Measurements from ENCODE around the gene RAET1E. TPM values are rescaled to one million over a fixed set of nuclear protein-coding genes. Genes with fewer than 3 reads are reported as not detected.
"Not testable (repeated sequence)": the region's sequence is repeated elsewhere in the genome, so short reads cannot be mapped to it uniquely, and the experiment has no call there.

The RAET1E gene
- total and polyA plus RNA-seq, 2 experiments from 2014 or later, result not detected

DNA sequence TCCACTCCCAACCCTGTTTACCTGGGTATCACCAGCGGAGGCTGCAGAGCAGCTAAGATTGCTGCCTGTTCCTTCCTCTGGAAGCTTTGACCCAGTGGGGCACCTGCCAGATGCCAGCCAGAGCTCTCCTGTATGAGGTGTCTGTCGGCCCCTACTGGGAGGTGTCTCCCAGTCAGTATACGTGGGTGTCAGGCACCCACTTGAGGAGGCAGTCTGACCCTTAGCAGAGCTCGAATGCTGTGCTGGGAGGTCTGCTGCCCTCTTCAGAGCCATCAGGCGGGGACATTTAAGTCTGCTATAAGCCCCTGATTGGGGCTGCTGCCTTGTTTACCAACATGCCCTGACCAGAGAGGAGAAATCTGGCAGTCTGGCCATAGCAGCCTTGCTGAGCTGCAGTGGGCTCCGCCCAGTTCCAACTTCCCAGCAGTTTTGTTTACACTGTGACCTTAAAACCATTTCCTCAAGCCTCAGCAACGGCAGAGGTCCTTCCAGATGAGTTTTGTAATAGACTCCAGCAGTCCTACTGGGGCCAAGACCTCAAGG lies 2.8 kb downstream of the RAET1E start (continued):
- TF ChIP-seq ZNF462 (CRISPR knock-in tag; IDR thresholded peaks at IDR 0.05) (no peak), EZH2 (IDR thresholded peaks at IDR 0.05; ENCODE audit: low read depth, unreplicated experiment) (no peak)

- H3K79me2 ChIP-seq (replicated peaks; ENCODE audit: insufficient read depth); H3K4me3 ChIP-seq; H3F3A ChIP-seq (replicated peaks; ENCODE audit: low read depth); H3K4me1 ChIP-seq (ENCODE audit: insufficient read depth); H3K4me2 ChIP-seq; H3K27me3 ChIP-seq (ENCODE audit: insufficient read depth); H3K27ac ChIP-seq (ENCODE audit: low read depth); DNase-seq (ENCODE audit: low spot score); H3K36me3 ChIP-seq (ENCODE audit: insufficient read depth); H2AFZ ChIP-seq; ATAC-seq; H3K9me3 Mint-ChIP-seq; H3K4me3 Mint-ChIP-seq; H3K9me2 ChIP-seq (ENCODE audit: insufficient read depth); H3K36me3 Mint-ChIP-seq (ENCODE audit: low read depth); H3K27me3 Mint-ChIP-seq (ENCODE audit: insufficient read depth, low read depth, poor library complexity); H4K20me1 ChIP-seq (replicated peaks; ENCODE audit: insufficient read depth); H3K27ac Mint-ChIP-seq: not testable (repeated sequence)
- H3K4me1 Mint-ChIP-seq, result peaks cover 11% of the 10 kb centered on the region; the same call in 2 of the 3 replicates
These were observed 6.0 kb downstream of the RAET1E start for GRCh38 chr6:149891864-149892263.

DNA sequence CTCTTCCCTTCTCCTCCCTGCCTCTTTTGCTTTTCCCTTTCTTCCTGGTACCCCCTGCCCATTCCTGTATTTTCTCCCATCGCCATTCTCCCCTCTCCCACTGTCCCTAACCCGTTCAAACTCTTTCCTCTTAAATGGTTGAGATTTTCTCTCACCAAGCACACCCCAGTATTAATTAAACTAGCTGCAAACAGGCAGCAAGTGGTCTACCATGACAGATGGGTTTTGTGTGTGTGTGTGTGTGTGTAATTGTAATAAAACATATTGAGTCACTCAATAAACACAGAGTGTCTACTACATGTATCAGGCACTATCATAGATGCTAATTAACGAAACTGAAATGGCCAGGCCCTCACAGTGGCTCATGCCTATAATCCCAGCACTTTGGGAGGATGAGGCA lies 6.7 kb downstream of the RAET1E start:
- Histone ChIP-seq H3K27ac (ENCODE audit: low read depth) (no peak overlapping the region), H3K4me3 (no peak overlapping the region), H3K27me3 (ENCODE audit: insufficient read depth) (no peaks in the 10 kb centered on the region), H4K20me1 (replicated peaks; ENCODE audit: insufficient read depth) (no peaks in the 10 kb centered on the region; the same call in 1 of the 2 replicates), H3K79me2 (replicated peaks; ENCODE audit: insufficient read depth) (no peaks in the 10 kb centered on the region), H2AFZ (no peak overlapping the region), H3K4me1 (ENCODE audit: insufficient read depth) (no peaks in the 10 kb centered on the region; the same call in 1 of the 2 replicates), H3F3A (replicated peaks; ENCODE audit: low read depth) (no peaks in the 10 kb centered on the region), H3K9me2 (ENCODE audit: insufficient read depth) (0 out of 2 replicates have a peak, but pooled peaks cover 3% of the 10 kb centered on the region), H3K4me2 (no peak overlapping the region), H3K36me3 (ENCODE audit: insufficient read depth) (no peaks in the 10 kb centered on the region)
- Mint-ChIP-seq H3K27ac (no peak overlapping the region), H3K36me3 (ENCODE audit: low read depth) (no peaks in the 10 kb centered on the region), H3K9me3 (no peaks in the 10 kb centered on the region), H3K27me3 (ENCODE audit: insufficient read depth, low read depth, poor library complexity) (peaks cover 2% of the 10 kb centered on the region), H3K4me3 (no peak overlapping the region), H3K4me1 (peaks cover 11% of the 10 kb centered on the region; the same call in 2 of the 3 replicates)
- DNase-seq (ENCODE audit: low spot score) (no peak), ATAC-seq (no peak)
- TF ChIP-seq CTCF (conservative IDR thresholded peaks at IDR 0.05; ENCODE audit: low read depth in 2 of 2) (no peak), REST (IDR thresholded peaks at IDR 0.05; ENCODE audit: unreplicated experiment) (no peak), POLR2AphosphoS5 (IDR thresholded peaks at IDR 0.05; ENCODE audit: low read depth) (no peak), CREB1 (CRISPR knock-in tag; IDR thresholded peaks at IDR 0.05; ENCODE audit: low read depth) (no peak), NANOG (IDR thresholded peaks at IDR 0.05; ENCODE audit: borderline replicate concordance) (no peak)
